HepG2 (cell line): ENCODE results near the gene HOXA13.

Experiments used
- POLR2AphosphoS5 ChIP-seq: IDR thresholded peaks from 2 replicates; pipeline ENCODE4 v1.6.1; 2012; ENCODE audit warnings: low read depth, low read length
- RNF2 ChIP-seq: fragments of 450-650 bp; conservative IDR thresholded peaks from 2 replicates; pipeline ENCODE4 v1.6.1; 2016; ENCODE audit warnings: low read depth

- TF ChIP-seq RNF2 (no peak; the same call in 1 of the 2 replicates), POLR2AphosphoS5 (no peak)
These were observed 15.4 kb downstream of the HOXA13 start for GRCh38 chr7:27184337-27185012.
